OCI-LY3 (cell line): ENCODE data around the gene NFAM1.

Source experiments
- H2AFZ ChIP-seq: fragments of 200-600, 300-600 bp; shearing (Covaris generic); 2 replicates; pipeline ENCODE4 v1.6.0; 2014; ENCODE audit warnings: antibody characterized with exemption, low read depth, low read length
- H3K27ac ChIP-seq: fragments of 200-600, 300-600 bp; sonication (generic); 2 replicates; pipeline ENCODE4 v1.5.1; 2014; ENCODE audit warnings: mild to moderate bottlenecking, low read length, moderate library complexity, mixed read lengths
- H3K27me3 ChIP-seq: fragments of 200-600, 300-600 bp; sonication (generic); 2 replicates; pipeline ENCODE4 v1.6.1; 2014; ENCODE audit warnings: low read depth, low read length, mixed read lengths
- H3K36me3 ChIP-seq: fragments of 200-600, 300-600 bp; sonication (generic); replicated peaks from 2 replicates; pipeline ENCODE3; 2014; ENCODE audit warnings: low read depth, low read length, mixed read lengths
- H3K4me1 ChIP-seq: fragments of 300-600, 200-600 bp; sonication (generic); 2 replicates; pipeline ENCODE4 v1.6.1; 2014; ENCODE audit warnings: low read length, mixed read lengths
- H3K4me2 ChIP-seq: fragments of 200-600, 300-600 bp; sonication (generic); 2 replicates; pipeline ENCODE4 v1.6.1; 2014; ENCODE audit warnings: low read length, mixed read lengths
- H3K4me3 ChIP-seq: fragments of 300-600, 200-600 bp; sonication (generic); 2 replicates; pipeline ENCODE4 v1.5.1; 2014; ENCODE audit warnings: antibody characterized with exemption, mild to moderate bottlenecking, low read length, moderate library complexity
- H3K79me2 ChIP-seq: fragments of 300-600, 200-600 bp; shearing (Covaris generic); 2 replicates; pipeline ENCODE4 v1.6.1; 2014; ENCODE audit warnings: mild to moderate bottlenecking, low read length, mixed read lengths
- H3K9ac ChIP-seq: fragments of 300-600, 200-600 bp; shearing (Covaris generic); 2 replicates; pipeline ENCODE4 v1.6.0; 2014; ENCODE audit warnings: mild to moderate bottlenecking, low read length, moderate library complexity
- H3K9me3 ChIP-seq: fragments of 200-600, 300-600 bp; shearing (Covaris generic); 2 replicates; pipeline ENCODE4 v1.6.1; 2014; ENCODE audit warnings: low read length, mixed read lengths; ENCODE audit not compliant: insufficient read depth
- H4K20me1 ChIP-seq: fragments of 200-600, 300-600 bp; sonication (generic); 2 replicates; pipeline ENCODE4 v1.6.1; 2016; ENCODE audit warnings: low read length, mixed read lengths; ENCODE audit not compliant: insufficient read depth
- EZH2phosphoT487 ChIP-seq: fragments of 200-600 bp; shearing (Covaris generic); IDR thresholded peaks from 2 replicates; pipeline ENCODE4 v1.6.1; 2018; ENCODE audit warnings: antibody characterized with exemption, mixed run types, low read depth
- TF ChIP-seq, protein P1 (sequence below): fragments of 200-600, 300-600 bp; sonication (generic); IDR thresholded peaks from 2 replicates; pipeline ENCODE4 v1.5.1; 2014; ENCODE audit warnings: antibody characterized with exemption, low read length, low read depth

The NFAM1 gene

GRCh38 chr22:42376711-42377554 lies 55.3 kb downstream of the NFAM1 start:
- Histone ChIP-seq H3K79me2 (no peaks in the 10 kb centered on the region), H3K27me3 (no peaks in the 10 kb centered on the region), H3K4me1 (no peaks in the 10 kb centered on the region), H3K9me3 (no peaks in the 10 kb centered on the region), H3K9ac (no peak overlapping the region), H2AFZ (no peak overlapping the region), H3K36me3 (no peaks in the 10 kb centered on the region), H3K4me3 (no peak overlapping the region), H3K27ac (no peak overlapping the region), H4K20me1 (no peaks in the 10 kb centered on the region), H3K4me2 (no peak overlapping the region)
- TF ChIP-seq EZH2phosphoT487 = no peak
- TF ChIP-seq, protein P1, sequence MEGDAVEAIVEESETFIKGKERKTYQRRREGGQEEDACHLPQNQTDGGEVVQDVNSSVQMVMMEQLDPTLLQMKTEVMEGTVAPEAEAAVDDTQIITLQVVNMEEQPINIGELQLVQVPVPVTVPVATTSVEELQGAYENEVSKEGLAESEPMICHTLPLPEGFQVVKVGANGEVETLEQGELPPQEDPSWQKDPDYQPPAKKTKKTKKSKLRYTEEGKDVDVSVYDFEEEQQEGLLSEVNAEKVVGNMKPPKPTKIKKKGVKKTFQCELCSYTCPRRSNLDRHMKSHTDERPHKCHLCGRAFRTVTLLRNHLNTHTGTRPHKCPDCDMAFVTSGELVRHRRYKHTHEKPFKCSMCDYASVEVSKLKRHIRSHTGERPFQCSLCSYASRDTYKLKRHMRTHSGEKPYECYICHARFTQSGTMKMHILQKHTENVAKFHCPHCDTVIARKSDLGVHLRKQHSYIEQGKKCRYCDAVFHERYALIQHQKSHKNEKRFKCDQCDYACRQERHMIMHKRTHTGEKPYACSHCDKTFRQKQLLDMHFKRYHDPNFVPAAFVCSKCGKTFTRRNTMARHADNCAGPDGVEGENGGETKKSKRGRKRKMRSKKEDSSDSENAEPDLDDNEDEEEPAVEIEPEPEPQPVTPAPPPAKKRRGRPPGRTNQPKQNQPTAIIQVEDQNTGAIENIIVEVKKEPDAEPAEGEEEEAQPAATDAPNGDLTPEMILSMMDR = no peak

DNA sequence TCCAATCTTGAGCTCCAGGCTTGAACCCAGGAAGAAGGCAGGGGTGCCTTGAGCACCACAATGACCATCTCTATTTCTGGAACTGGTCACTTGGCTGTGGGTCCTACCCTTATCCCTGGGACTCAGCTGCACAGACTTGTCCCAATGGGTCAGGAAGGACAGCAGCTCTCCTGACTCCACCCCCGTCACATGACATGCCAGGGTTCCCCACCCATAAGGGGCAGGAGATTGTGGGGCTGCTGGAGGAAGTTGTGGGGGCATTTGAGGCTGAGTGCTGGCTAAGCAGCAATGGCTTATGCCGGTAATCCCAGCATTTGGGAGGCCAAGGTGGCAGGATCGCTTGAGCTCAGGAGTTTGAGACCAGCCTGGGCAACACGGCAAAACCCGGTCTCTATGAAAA lies 56.2 kb downstream of the NFAM1 start:
- Histone ChIP-seq H3K9ac (no peak overlapping the region), H3K27me3 (peaks cover 3% of the 10 kb centered on the region; the same call in 1 of the 2 replicates), H4K20me1 (no peaks in the 10 kb centered on the region), H3K4me3 (no peak overlapping the region), H2AFZ (no peak overlapping the region), H3K4me2 (no peak overlapping the region), H3K79me2 (no peaks in the 10 kb centered on the region), H3K9me3 (no peaks in the 10 kb centered on the region), H3K4me1 (no peaks in the 10 kb centered on the region), H3K27ac (no peak overlapping the region), H3K36me3 (no peaks in the 10 kb centered on the region)
- no peak for TF ChIP-seq EZH2phosphoT487
- TF ChIP-seq, protein P1 = no peak

GRCh38 chr22:42372976-42373375 lies 59.2 kb downstream of the NFAM1 start:
- Histone ChIP-seq H3K4me3 (no peak overlapping the region), H3K9me3 (no peaks in the 10 kb centered on the region), H3K9ac (no peak overlapping the region), H3K79me2 (no peaks in the 10 kb centered on the region), H3K27ac (no peak overlapping the region), H3K27me3 (peaks cover 3% of the 10 kb centered on the region; the same call in 1 of the 2 replicates), H3K4me1 (no peaks in the 10 kb centered on the region), H3K36me3 (no peaks in the 10 kb centered on the region), H3K4me2 (no peak overlapping the region), H4K20me1 (no peaks in the 10 kb centered on the region), H2AFZ (no peak overlapping the region)
- no peak for TF ChIP-seq EZH2phosphoT487
- TF ChIP-seq, protein P1 = no peak

GRCh38 chr22:42371501-42371900 lies 60.7 kb downstream of the NFAM1 start:
- Histone ChIP-seq H3K4me3 (no peak overlapping the region), H3K9me3 (no peaks in the 10 kb centered on the region), H3K79me2 (no peaks in the 10 kb centered on the region), H3K4me2 (no peak overlapping the region), H4K20me1 (no peaks in the 10 kb centered on the region), H3K9ac (no peak overlapping the region), H3K4me1 (no peaks in the 10 kb centered on the region), H3K36me3 (no peaks in the 10 kb centered on the region), H2AFZ (no peak overlapping the region), H3K27me3 (peaks cover 3% of the 10 kb centered on the region; the same call in 1 of the 2 replicates), H3K27ac (no peak overlapping the region)
- TF ChIP-seq EZH2phosphoT487 = no peak
- TF ChIP-seq, protein P1 = no peak
